ENCODE results near the gene EPPIN. TPM values are rescaled to one million over a fixed set of nuclear protein-coding genes. Genes with fewer than 3 reads are reported as not detected.
"Not testable (repeated sequence)": the region's sequence is repeated elsewhere in the genome, so short reads cannot be mapped to it uniquely, and the experiment has no call there.

Gene EPPIN
- polyA plus RNA-seq, 1 donor = not detected

GRCh38 chr20:45578231-45578630 is 31.0 kb upstream of the EPPIN start:
- Histone ChIP-seq H3K9me3 (ENCODE audit: control insufficient read depth, low read depth, low read length) (no peaks in the 10 kb centered on the region), H3K36me3 (ENCODE audit: control insufficient read depth, insufficient read depth, low read length) (no peaks in the 10 kb centered on the region), H3K27ac (ENCODE audit: low read length) (no peak overlapping the region), H3K27me3 (ENCODE audit: control insufficient read depth, insufficient read depth, low read length) (peaks cover 5% of the 10 kb centered on the region), H3K4me1 (ENCODE audit: control insufficient read depth, insufficient read depth, low read length) (no peaks in the 10 kb centered on the region), H3K4me3 (ENCODE audit: low read length) (no peak overlapping the region)
- WGBS (ENCODE audit: insufficient coverage, low lambda C conversion rate) = 100% methylated on average over 1 of the region's 1 CpG
- DNase-seq = peak in 1 of 2 donors; percentile 3

GRCh38 chr20:45576995-45577394 is 29.8 kb upstream of the EPPIN start:
- Histone ChIP-seq H3K27ac (ENCODE audit: low read length) (no peak overlapping the region), H3K4me3 (ENCODE audit: low read length) (no peak overlapping the region), H3K27me3 (ENCODE audit: control insufficient read depth, insufficient read depth, low read length) (peaks cover 2% of the 10 kb centered on the region), H3K36me3 (ENCODE audit: control insufficient read depth, insufficient read depth, low read length) (no peaks in the 10 kb centered on the region), H3K4me1 (ENCODE audit: control insufficient read depth, insufficient read depth, low read length) (no peaks in the 10 kb centered on the region), H3K9me3 (ENCODE audit: control insufficient read depth, low read depth, low read length) (no peaks in the 10 kb centered on the region)
- no peak for DNase-seq
- WGBS (ENCODE audit: insufficient coverage, low lambda C conversion rate) = 40% methylated on average over 1 of the region's 2 CpGs

- no peaks in the 10 kb centered on the region for H3K9me3 ChIP-seq (ENCODE audit: control insufficient read depth, low read depth, low read length)
- no peaks in the 10 kb centered on the region for H3K36me3 ChIP-seq (ENCODE audit: control insufficient read depth, insufficient read depth, low read length)
- H3K4me3 ChIP-seq (ENCODE audit: low read length) = no peak overlapping the region
- no peak overlapping the region for H3K27ac ChIP-seq (ENCODE audit: low read length)
- no peaks in the 10 kb centered on the region for H3K4me1 ChIP-seq (ENCODE audit: control insufficient read depth, insufficient read depth, low read length)
- WGBS (ENCODE audit: insufficient coverage, low lambda C conversion rate) = 100% methylated on average over 1 of the region's 3 CpGs
- no peak for DNase-seq
- H3K27me3 ChIP-seq (ENCODE audit: control insufficient read depth, insufficient read depth, low read length) = peaks cover 2% of the 10 kb centered on the region
Measured at GRCh38 chr20:45575931-45576330, 28.7 kb upstream of the EPPIN start.

GRCh38 chr20:45569650-45570049 is 22.4 kb upstream of the EPPIN start:
- not testable (repeated sequence) for H3K36me3 ChIP-seq (ENCODE audit: control insufficient read depth, insufficient read depth, low read length); H3K27me3 ChIP-seq (ENCODE audit: control insufficient read depth, insufficient read depth, low read length); H3K4me1 ChIP-seq (ENCODE audit: control insufficient read depth, insufficient read depth, low read length); DNase-seq; H3K9me3 ChIP-seq (ENCODE audit: control insufficient read depth, low read depth, low read length); H3K4me3 ChIP-seq (ENCODE audit: low read length); H3K27ac ChIP-seq (ENCODE audit: low read length)
- no CpG with 5 or more reads among the region's 1 CpG for WGBS (ENCODE audit: insufficient coverage, low lambda C conversion rate)

GRCh38 chr20:45564760-45565276 is 17.6 kb upstream of the EPPIN start:
- 83% methylated on average over 1 of the region's 2 CpGs for WGBS (ENCODE audit: insufficient coverage, low lambda C conversion rate)
- no peak overlapping the region for H3K27ac ChIP-seq (ENCODE audit: low read length)
- no peaks in the 10 kb centered on the region for H3K4me1 ChIP-seq (ENCODE audit: control insufficient read depth, insufficient read depth, low read length)
- DNase-seq = no peak
- no peaks in the 10 kb centered on the region for H3K27me3 ChIP-seq (ENCODE audit: control insufficient read depth, insufficient read depth, low read length)
- H3K4me3 ChIP-seq (ENCODE audit: low read length) = no peak overlapping the region
- H3K36me3 ChIP-seq (ENCODE audit: control insufficient read depth, insufficient read depth, low read length) = no peaks in the 10 kb centered on the region
- H3K9me3 ChIP-seq (ENCODE audit: control insufficient read depth, low read depth, low read length) = no peaks in the 10 kb centered on the region

- no CpG with 5 or more reads among the region's 1 CpG for WGBS (ENCODE audit: insufficient coverage, low lambda C conversion rate)
- H3K4me3 ChIP-seq (ENCODE audit: low read length) = no peak overlapping the region
- no peaks in the 10 kb centered on the region for H3K27me3 ChIP-seq (ENCODE audit: control insufficient read depth, insufficient read depth, low read length)
- H3K9me3 ChIP-seq (ENCODE audit: control insufficient read depth, low read depth, low read length) = no peaks in the 10 kb centered on the region
- DNase-seq = no peak
- H3K36me3 ChIP-seq (ENCODE audit: control insufficient read depth, insufficient read depth, low read length) = no peaks in the 10 kb centered on the region
- H3K27ac ChIP-seq (ENCODE audit: low read length) = no peak overlapping the region
- no peaks in the 10 kb centered on the region for H3K4me1 ChIP-seq (ENCODE audit: control insufficient read depth, insufficient read depth, low read length)
Measured at GRCh38 chr20:45555198-45555597, 8.0 kb upstream of the EPPIN start.

- no peaks in the 10 kb centered on the region for H3K4me1 ChIP-seq (ENCODE audit: control insufficient read depth, insufficient read depth, low read length)
- WGBS (ENCODE audit: insufficient coverage, low lambda C conversion rate) = no CpG with 5 or more reads among the region's 2 CpGs
Measured at GRCh38 chr20:45552456-45552855, 5.3 kb upstream of the EPPIN start.

GRCh38 chr20:45550765-45551164 is 3.6 kb upstream of the EPPIN start:
- Histone ChIP-seq H3K4me3 (ENCODE audit: low read length) (no peak overlapping the region), H3K27me3 (ENCODE audit: control insufficient read depth, insufficient read depth, low read length) (peaks cover 9% of the 10 kb centered on the region), H3K36me3 (ENCODE audit: control insufficient read depth, insufficient read depth, low read length) (no peaks in the 10 kb centered on the region), H3K9me3 (ENCODE audit: control insufficient read depth, low read depth, low read length) (no peaks in the 10 kb centered on the region), H3K27ac (ENCODE audit: low read length) (no peak overlapping the region), H3K4me1 (ENCODE audit: control insufficient read depth, insufficient read depth, low read length) (no peaks in the 10 kb centered on the region)
- DNase-seq = no peak

More at GRCh38 chr20:45552456-45552855, 5.3 kb upstream of the EPPIN start:
- H3K27me3 ChIP-seq (ENCODE audit: control insufficient read depth, insufficient read depth, low read length) = peaks cover 5% of the 10 kb centered on the region
- DNase-seq = no peak
- H3K36me3 ChIP-seq (ENCODE audit: control insufficient read depth, insufficient read depth, low read length) = no peaks in the 10 kb centered on the region
- H3K27ac ChIP-seq (ENCODE audit: low read length) = no peak overlapping the region
- no peak overlapping the region for H3K4me3 ChIP-seq (ENCODE audit: low read length)
- no peaks in the 10 kb centered on the region for H3K9me3 ChIP-seq (ENCODE audit: control insufficient read depth, low read depth, low read length)

- DNase-seq = no peak
- no peak overlapping the region for H3K27ac ChIP-seq (ENCODE audit: low read length)
- 90% methylated on average over 3 of the region's 7 CpGs for WGBS (ENCODE audit: insufficient coverage, low lambda C conversion rate)
Measured at GRCh38 chr20:45548410-45548809, 1.2 kb upstream of the EPPIN start.

GRCh38 chr20:45545754-45546453 is 1.3 kb downstream of the EPPIN start:
- H3K4me1 ChIP-seq (ENCODE audit: control insufficient read depth, insufficient read depth, low read length) = no peaks in the 10 kb centered on the region
- H3K4me3 ChIP-seq (ENCODE audit: low read length) = no peak overlapping the region
- DNase-seq = no peak
- H3K27me3 ChIP-seq (ENCODE audit: control insufficient read depth, insufficient read depth, low read length) = peaks cover 13% of the 10 kb centered on the region
- no peak overlapping the region for H3K27ac ChIP-seq (ENCODE audit: low read length)
- WGBS (ENCODE audit: insufficient coverage, low lambda C conversion rate) = 17% methylated on average over 1 of the region's 5 CpGs
- H3K36me3 ChIP-seq (ENCODE audit: control insufficient read depth, insufficient read depth, low read length) = no peaks in the 10 kb centered on the region
- no peaks in the 10 kb centered on the region for H3K9me3 ChIP-seq (ENCODE audit: control insufficient read depth, low read depth, low read length)

More at GRCh38 chr20:45548410-45548809, 1.2 kb upstream of the EPPIN start:
- Histone ChIP-seq H3K4me3 (ENCODE audit: low read length) (no peak overlapping the region), H3K9me3 (ENCODE audit: control insufficient read depth, low read depth, low read length) (no peaks in the 10 kb centered on the region), H3K4me1 (ENCODE audit: control insufficient read depth, insufficient read depth, low read length) (no peaks in the 10 kb centered on the region), H3K36me3 (ENCODE audit: control insufficient read depth, insufficient read depth, low read length) (no peaks in the 10 kb centered on the region), H3K27me3 (ENCODE audit: control insufficient read depth, insufficient read depth, low read length) (peaks cover 12% of the 10 kb centered on the region)

GRCh38 chr20:45545351-45545750 is 1.9 kb downstream of the EPPIN start:
- no peaks in the 10 kb centered on the region for H3K9me3 ChIP-seq (ENCODE audit: control insufficient read depth, low read depth, low read length)
- H3K36me3 ChIP-seq (ENCODE audit: control insufficient read depth, insufficient read depth, low read length) = no peaks in the 10 kb centered on the region
- no peak for DNase-seq
- no peak overlapping the region for H3K27ac ChIP-seq (ENCODE audit: low read length)
- no CpG with 5 or more reads among the region's 3 CpGs for WGBS (ENCODE audit: insufficient coverage, low lambda C conversion rate)
- peaks cover 13% of the 10 kb centered on the region for H3K27me3 ChIP-seq (ENCODE audit: control insufficient read depth, insufficient read depth, low read length)
- H3K4me3 ChIP-seq (ENCODE audit: low read length) = no peak overlapping the region
- no peaks in the 10 kb centered on the region for H3K4me1 ChIP-seq (ENCODE audit: control insufficient read depth, insufficient read depth, low read length)

All from large intestine (tissue), 3 donors.